Activated naive CD4-positive, alpha-beta T cell treated with anti-CD3 and anti-CD28 coated beads, Interleukin-2, amount 50 U/mL, for 24 hours (primary cell): Measurements from ENCODE around the gene CDH1.

Experiments used
- H3K27ac Mint-ChIP-seq: one replicate; pipeline ENCODE4 v1.8.0; 2021; ENCODE audit warnings: mild to moderate bottlenecking, mixed read lengths
- H3K27me3 Mint-ChIP-seq: one replicate; pipeline ENCODE4 v1.8.0; 2021; ENCODE audit warnings: mixed read lengths
- H3K36me3 Mint-ChIP-seq: one replicate; pipeline ENCODE4 v1.8.0; 2021; ENCODE audit warnings: mixed read lengths
- H3K4me1 Mint-ChIP-seq: one replicate; pipeline ENCODE4 v1.8.0; 2021; ENCODE audit warnings: mixed read lengths
- H3K4me3 Mint-ChIP-seq: one replicate; pipeline ENCODE4 v1.8.0; 2021; ENCODE audit warnings: mild to moderate bottlenecking, mixed read lengths
- H3K9me3 Mint-ChIP-seq: one replicate; pipeline ENCODE4 v1.8.0; 2021; ENCODE audit warnings: mixed read lengths

CDH1 gene

GRCh38 chr16:68883685-68884084, 146.6 kb downstream of the CDH1 start:
- Mint-ChIP-seq H3K27ac (no peak overlapping the region), H3K4me1 (no peaks in the 10 kb centered on the region), H3K27me3 (no peaks in the 10 kb centered on the region), H3K4me3 (no peak overlapping the region), H3K36me3 (peaks cover 10% of the 10 kb centered on the region), H3K9me3 (no peaks in the 10 kb centered on the region)

DNA sequence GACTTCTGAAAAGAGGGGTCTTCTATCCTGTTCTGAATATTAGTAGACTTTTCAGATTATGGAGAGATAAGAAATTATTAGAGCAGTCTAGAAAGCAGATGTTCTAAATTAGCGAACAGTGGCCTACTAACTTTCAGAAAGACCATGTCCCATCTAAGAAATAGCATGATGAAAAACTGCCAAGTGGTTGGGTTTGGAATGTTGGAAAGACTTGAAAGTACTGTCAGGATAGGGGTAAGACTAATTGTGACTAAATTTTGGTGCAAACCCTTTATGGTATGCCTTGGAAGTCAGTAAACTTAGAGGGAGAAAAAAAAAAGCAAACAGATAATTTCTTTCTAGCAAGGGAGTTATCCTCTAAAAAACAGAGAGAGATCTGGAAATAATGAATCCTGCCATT, 147.3 kb downstream of the CDH1 start:
- Mint-ChIP-seq H3K4me3 (no peak overlapping the region), H3K9me3 (no peaks in the 10 kb centered on the region), H3K4me1 (no peaks in the 10 kb centered on the region), H3K27me3 (no peaks in the 10 kb centered on the region), H3K36me3 (peaks cover 10% of the 10 kb centered on the region), H3K27ac (no peak overlapping the region)
